Esophagus (tissue), 2 donors: ENCODE results near the gene EPN3. TPM values are rescaled to one million over a fixed set of nuclear protein-coding genes. Genes with fewer than 3 reads are reported as not detected.

Source experiments
- H3K27ac ChIP-seq, 2 donors: one replicate each; pipeline ENCODE4 v1.5.1; 2013; ENCODE audit warnings: low read depth in 2 of 2, mild to moderate bottlenecking in 2 of 2, inconsistent platforms in 1 of 2, low read length in 1 of 2, moderate library complexity in 1 of 2
- H3K27me3 ChIP-seq, 2 donors: one replicate each; pipeline ENCODE4 v1.6.1; 2013; ENCODE audit warnings: low read length in 2 of 2, control low read depth in 1 of 2, mild to moderate bottlenecking in 1 of 2; ENCODE audit not compliant: insufficient read depth in 2 of 2, control insufficient read depth in 1 of 2
- H3K36me3 ChIP-seq, 2 donors: one replicate each; pipeline ENCODE4 v1.6.1; 2013; ENCODE audit warnings: low read length in 1 of 2; ENCODE audit not compliant: control insufficient read depth in 2 of 2, insufficient read depth in 2 of 2
- H3K4me1 ChIP-seq, 2 donors: one replicate each; pipeline ENCODE4 v1.6.1; 2013; ENCODE audit warnings: low read length in 1 of 2; ENCODE audit not compliant: control insufficient read depth in 2 of 2, insufficient read depth in 2 of 2
- H3K4me3 ChIP-seq, 2 donors: one replicate each; pipeline ENCODE4 v1.5.1; 2013; ENCODE audit warnings: low read length in 2 of 2, mild to moderate bottlenecking in 2 of 2, low read depth in 1 of 2, moderate library complexity in 1 of 2
- H3K9me3 ChIP-seq, 2 donors: one replicate each; pipeline ENCODE4 v1.6.1; 2013; ENCODE audit warnings: mild to moderate bottlenecking in 2 of 2, low read depth in 1 of 2, low read length in 1 of 2, moderate library complexity in 1 of 2; ENCODE audit not compliant: control insufficient read depth in 2 of 2, insufficient read depth in 1 of 2
- WGBS, 2 donors: extraction: QIAGEN DNeasy Blood & Tissue Kit; methylation state at CpG; one replicate each; pipeline ENCODE4 v1.1.7; 2013; 5-methylcytosine and 5-hydroxymethylcytosine counted together
- polyA plus RNA-seq, 2 donors: library from polyadenylated mRNA; stranded (reverse); fragments of 200-250 nt; gene quantifications; one replicate each; pipeline ENCODE4 v1.2.3, GENCODE V29; 2013
- donor health status: healthy with polysubstance abuse.
- donor health status: Bipolar disorder and iron deficiency.

EPN3 gene
- polyA plus RNA-seq, 2 donors = 40.5 to 59.8 TPM

- H3K27me3 ChIP-seq = no peaks in the 10 kb centered on the region
- no peak overlapping the region for H3K4me3 ChIP-seq
- no peak overlapping the region for H3K27ac ChIP-seq
- no peaks in the 10 kb centered on the region for H3K36me3 ChIP-seq
- 62 to 65% methylated on average over 8 of the region's 8 CpGs for WGBS, 2 donors
- H3K9me3 ChIP-seq = no peaks in the 10 kb centered on the region
- no peaks in the 10 kb centered on the region for H3K4me1 ChIP-seq
Measured at GRCh38 chr17:50519141-50519834, 13.2 kb upstream of the EPN3 start.

GRCh38 chr17:50520483-50520882, 12.1 kb upstream of the EPN3 start:
- Histone ChIP-seq H3K9me3 (no peaks in the 10 kb centered on the region), H3K27ac (no peak overlapping the region), H3K27me3 (no peaks in the 10 kb centered on the region), H3K4me3 (no peak overlapping the region), H3K4me1 (no peaks in the 10 kb centered on the region), H3K36me3 (no peaks in the 10 kb centered on the region)
- 67 to 86% methylated on average over 2 of the region's 2 CpGs for WGBS, 2 donors

- Histone ChIP-seq H3K4me1 (no peaks in the 10 kb centered on the region), H3K36me3 (no peaks in the 10 kb centered on the region), H3K27ac (no peak overlapping the region), H3K27me3 (no peaks in the 10 kb centered on the region), H3K4me3 (no peak overlapping the region), H3K9me3 (no peaks in the 10 kb centered on the region)
- WGBS, 2 donors = 74 to 75% methylated on average over 2 of the region's 2 CpGs
Measured at GRCh38 chr17:50521514-50521913, 11.0 kb upstream of the EPN3 start.

DNA sequence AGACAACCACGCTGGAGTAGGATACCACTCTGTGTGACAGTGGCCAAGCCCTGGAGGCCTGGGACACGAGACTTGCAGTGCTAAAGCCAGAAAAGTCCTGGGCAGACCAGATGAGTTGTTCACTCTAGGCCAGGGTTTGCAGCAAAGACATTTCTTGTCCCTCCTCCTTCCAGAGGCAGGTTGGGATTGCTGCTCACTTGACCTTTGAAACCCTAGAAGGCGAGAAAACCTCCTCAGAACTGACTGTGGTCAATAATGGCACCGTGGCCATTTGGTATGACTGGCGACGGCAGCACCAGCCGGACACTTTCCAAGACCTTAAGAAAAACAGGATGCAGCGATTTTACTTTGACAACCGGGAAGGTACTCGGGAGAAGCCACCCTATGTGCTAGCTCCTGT, 9.8 kb upstream of the EPN3 start:
- Histone ChIP-seq H3K4me1 (no peaks in the 10 kb centered on the region), H3K27ac (no peak overlapping the region), H3K27me3 (no peaks in the 10 kb centered on the region), H3K4me3 (no peak overlapping the region), H3K36me3 (no peaks in the 10 kb centered on the region), H3K9me3 (no peaks in the 10 kb centered on the region)
- WGBS, 2 donors = 83% methylated on average over 10 of the region's 10 CpGs

DNA sequence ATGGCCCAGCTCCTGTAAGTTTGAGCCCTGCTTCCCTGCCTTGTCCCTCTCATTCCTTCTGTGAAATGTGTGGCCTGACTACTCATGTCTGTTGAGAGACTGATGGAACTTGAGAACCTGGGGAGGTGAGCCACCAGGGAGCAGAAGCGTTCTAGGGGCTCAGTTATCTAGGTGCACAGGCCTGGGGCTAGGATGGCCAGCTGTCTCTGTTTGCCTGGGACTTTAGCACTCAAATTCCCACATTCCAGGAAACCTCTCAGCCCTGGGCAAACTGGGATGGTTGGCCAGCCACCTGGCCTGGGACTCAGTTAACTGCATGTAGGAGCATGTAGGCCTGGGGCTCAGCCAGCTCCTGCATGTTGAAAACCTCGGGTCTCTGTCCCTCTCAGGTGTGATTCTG, 9.3 kb upstream of the EPN3 start:
- no peaks in the 10 kb centered on the region for H3K27me3 ChIP-seq
- no peaks in the 10 kb centered on the region for H3K4me1 ChIP-seq
- no peak overlapping the region for H3K4me3 ChIP-seq
- WGBS, 2 donors = 55 to 63% methylated on average over 2 of the region's 2 CpGs
- H3K36me3 ChIP-seq = no peaks in the 10 kb centered on the region
- H3K9me3 ChIP-seq = no peaks in the 10 kb centered on the region
- no peak overlapping the region for H3K27ac ChIP-seq

- Histone ChIP-seq H3K27ac (no peak overlapping the region), H3K36me3 (no peaks in the 10 kb centered on the region), H3K4me3 (no peak overlapping the region), H3K4me1 (no peaks in the 10 kb centered on the region), H3K27me3 (no peaks in the 10 kb centered on the region), H3K9me3 (no peaks in the 10 kb centered on the region)
- 94% methylated on average over 18 of the region's 18 CpGs for WGBS, 2 donors
Measured at GRCh38 chr17:50524838-50525237, 7.7 kb upstream of the EPN3 start.

DNA sequence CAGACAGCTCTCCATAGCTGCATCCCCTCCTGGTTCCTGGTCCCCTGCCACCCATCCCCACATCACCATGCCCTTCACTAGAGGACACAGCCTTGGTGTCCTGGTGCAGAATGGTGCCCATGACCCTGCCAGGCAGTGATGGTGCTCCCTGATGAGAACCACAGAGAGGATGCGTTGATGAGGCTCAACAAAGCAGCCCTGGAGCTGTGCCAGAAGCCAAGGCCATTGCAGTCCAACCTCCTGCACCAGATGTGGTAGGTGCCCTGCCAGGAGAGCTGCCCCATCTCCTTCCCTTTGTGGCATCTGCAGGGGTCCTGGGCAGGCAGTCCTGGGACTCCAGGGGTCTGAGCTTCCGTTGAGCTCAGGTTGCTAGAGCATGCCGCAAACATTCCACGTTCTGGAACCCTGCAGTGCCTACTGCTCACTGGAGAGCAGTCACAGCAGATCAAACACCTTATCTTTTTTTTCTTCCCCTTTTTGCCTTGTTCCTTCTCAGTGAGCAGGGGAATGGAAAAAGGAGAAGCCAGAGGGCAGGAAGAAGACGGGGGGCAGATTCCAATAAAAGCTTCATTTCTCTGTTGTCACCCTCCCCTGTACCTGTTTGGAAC, 5.3 kb upstream of the EPN3 start:
- Histone ChIP-seq H3K9me3 (no peaks in the 10 kb centered on the region), H3K36me3 (no peaks in the 10 kb centered on the region), H3K4me1 (peaks cover 0 to 7% of the 10 kb centered on the region in 2 donors), H3K27me3 (no peaks in the 10 kb centered on the region), H3K27ac (no peak overlapping the region), H3K4me3 (no peak overlapping the region)
- WGBS, 2 donors = 57 to 71% methylated on average over 5 of the region's 5 CpGs

- WGBS, 2 donors = 53 to 90% methylated on average over 4 of the region's 4 CpGs
- Histone ChIP-seq H3K4me1 (peaks cover 0 to 9% of the 10 kb centered on the region in 2 donors), H3K36me3 (no peaks in the 10 kb centered on the region), H3K27ac (no peak overlapping the region), H3K4me3 (no peak overlapping the region), H3K9me3 (no peaks in the 10 kb centered on the region), H3K27me3 (no peaks in the 10 kb centered on the region)
Measured at GRCh38 chr17:50527949-50528474, 4.5 kb upstream of the EPN3 start.

GRCh38 chr17:50529849-50530248, 2.7 kb upstream of the EPN3 start:
- H3K4me1 ChIP-seq = peaks cover 0 to 10% of the 10 kb centered on the region in 2 donors
- no peaks in the 10 kb centered on the region for H3K9me3 ChIP-seq
- H3K36me3 ChIP-seq = no peaks in the 10 kb centered on the region
- no peaks in the 10 kb centered on the region for H3K27me3 ChIP-seq
- H3K4me3 ChIP-seq = no peak overlapping the region
- 89 to 92% methylated on average over 7 of the region's 7 CpGs for WGBS, 2 donors
- no peak overlapping the region for H3K27ac ChIP-seq
